HG02884 (cell line): ENCODE measurements around the gene CCL8.
"Not testable (repeated sequence)": the region's sequence is repeated elsewhere in the genome, so short reads cannot be mapped to it uniquely, and the experiment has no call there.

Source experiments
- ATAC-seq: cut with Tn5 transposase; IDR thresholded peaks from one replicate; pipeline ENCODE4 v1.9.1; 2021; ENCODE audit warnings: mild to moderate bottlenecking, moderate library complexity; ENCODE audit not compliant: unreplicated experiment

Gene CCL8

GRCh38 chr17:34313164-34313563 is 6.1 kb upstream of the CCL8 start:
- ATAC-seq: no peak

GRCh38 chr17:34314279-34314678 is 5.0 kb upstream of the CCL8 start:
- no peak for ATAC-seq

- no peak for ATAC-seq
Observed at GRCh38 chr17:34318474-34318873, 761 bp upstream of the CCL8 start.

GRCh38 chr17:34321964-34322363 is 2.7 kb downstream of the CCL8 start:
- ATAC-seq: no peak

- ATAC-seq: not testable (repeated sequence)
Observed at GRCh38 chr17:34327580-34327979, 8.3 kb downstream of the CCL8 start.

- ATAC-seq: no peak
Observed at GRCh38 chr17:34337701-34338100, 18.5 kb downstream of the CCL8 start.

- ATAC-seq: no peak
Observed at GRCh38 chr17:34339138-34339770, 20.0 kb downstream of the CCL8 start.

GRCh38 chr17:34341916-34342315 is 22.7 kb downstream of the CCL8 start:
- ATAC-seq: no peak

GRCh38 chr17:34347063-34347462 is 27.8 kb downstream of the CCL8 start:
- ATAC-seq: no peak

GRCh38 chr17:34349751-34350150 is 30.5 kb downstream of the CCL8 start:
- ATAC-seq: no peak

GRCh38 chr17:34351096-34351495 is 31.9 kb downstream of the CCL8 start:
- no peak for ATAC-seq

GRCh38 chr17:34352191-34352590 is 33.0 kb downstream of the CCL8 start:
- ATAC-seq: no peak

GRCh38 chr17:34354637-34355036 is 35.4 kb downstream of the CCL8 start:
- no peak for ATAC-seq

- no peak for ATAC-seq
Observed at GRCh38 chr17:34356194-34356593, 37.0 kb downstream of the CCL8 start, which contains the start of gene CCL13. CCL13 (plus strand) TSS chr17:34356480; CDS start chr17:34356527, 47 bp downstream.

GRCh38 chr17:34357398-34357797 is 38.2 kb downstream of the CCL8 start:
- ATAC-seq: no peak

GRCh38 chr17:34358631-34359030 is 39.4 kb downstream of the CCL8 start:
- ATAC-seq: no peak

GRCh38 chr17:34360601-34361270 is 41.5 kb downstream of the CCL8 start:
- ATAC-seq: no peak

GRCh38 chr17:34361478-34362061 is 42.3 kb downstream of the CCL8 start:
- ATAC-seq: no peak

- no peak for ATAC-seq
Observed at GRCh38 chr17:34363183-34363661, 44.0 kb downstream of the CCL8 start, which contains the start of gene CCL1. CCL1 (minus strand) TSS chr17:34363233; CDS start chr17:34363161, 72 bp downstream.

- ATAC-seq: no peak
Observed at GRCh38 chr17:34364751-34365150, 45.5 kb downstream of the CCL8 start.

- ATAC-seq: no peak
Observed at GRCh38 chr17:34365340-34365739, 46.1 kb downstream of the CCL8 start.

GRCh38 chr17:34366010-34366409 is 46.8 kb downstream of the CCL8 start:
- no peak for ATAC-seq
